22Rv1 (cell line): ENCODE results near the gene CDC14A.

Experiments used
- CTCF ChIP-seq: fragments of 450-650 bp; IDR thresholded peaks from 2 replicates; pipeline ENCODE4 v1.5.1; 2017; ENCODE audit warnings: mild to moderate bottlenecking
- ZFX ChIP-seq: fragments of 450-650 bp; IDR thresholded peaks from 2 replicates; pipeline ENCODE4 v1.6.1; 2017; ENCODE audit warnings: antibody characterized with exemption, borderline replicate concordance

- TF ChIP-seq CTCF (no peak), ZFX (no peak)
Measured at GRCh38 chr1:100542285-100542684, 190.0 kb downstream of the CDC14A start.
